ENCODE data around the gene HDDC2.

- TF ChIP-seq, protein P1, sequence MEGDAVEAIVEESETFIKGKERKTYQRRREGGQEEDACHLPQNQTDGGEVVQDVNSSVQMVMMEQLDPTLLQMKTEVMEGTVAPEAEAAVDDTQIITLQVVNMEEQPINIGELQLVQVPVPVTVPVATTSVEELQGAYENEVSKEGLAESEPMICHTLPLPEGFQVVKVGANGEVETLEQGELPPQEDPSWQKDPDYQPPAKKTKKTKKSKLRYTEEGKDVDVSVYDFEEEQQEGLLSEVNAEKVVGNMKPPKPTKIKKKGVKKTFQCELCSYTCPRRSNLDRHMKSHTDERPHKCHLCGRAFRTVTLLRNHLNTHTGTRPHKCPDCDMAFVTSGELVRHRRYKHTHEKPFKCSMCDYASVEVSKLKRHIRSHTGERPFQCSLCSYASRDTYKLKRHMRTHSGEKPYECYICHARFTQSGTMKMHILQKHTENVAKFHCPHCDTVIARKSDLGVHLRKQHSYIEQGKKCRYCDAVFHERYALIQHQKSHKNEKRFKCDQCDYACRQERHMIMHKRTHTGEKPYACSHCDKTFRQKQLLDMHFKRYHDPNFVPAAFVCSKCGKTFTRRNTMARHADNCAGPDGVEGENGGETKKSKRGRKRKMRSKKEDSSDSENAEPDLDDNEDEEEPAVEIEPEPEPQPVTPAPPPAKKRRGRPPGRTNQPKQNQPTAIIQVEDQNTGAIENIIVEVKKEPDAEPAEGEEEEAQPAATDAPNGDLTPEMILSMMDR (IDR thresholded peaks at IDR 0.05), result no peak
- no peak for TF ChIP-seq POLR2A (IDR thresholded peaks at IDR 0.05)
Measured at GRCh38 chr6:125277838-125278237, 23.9 kb downstream of the HDDC2 start.
